Astrocyte (in vitro differentiated cells and primary cell): ENCODE data around the gene ADGRD2. TPM values are rescaled to one million over a fixed set of nuclear protein-coding genes. Genes with fewer than 3 reads are reported as not detected.

Experiments
- DNase-seq: peaks from one replicate; pipeline ENCODE4 v3.0.0-alpha.2; 2010; ENCODE audit warnings: low read depth
- FAIRE-seq: peaks from 2 replicates; lab custom pipeline; 2011; peaks lifted over from hg19 to GRCh38; lab: Jason Lieb, UNC
- H2AFZ ChIP-seq: 2 replicates; pipeline ENCODE4 v1.6.0; 2012; ENCODE audit warnings: low read depth, low read length, inconsistent platforms
- H3K27ac ChIP-seq: 2 replicates; pipeline ENCODE4 v1.5.1; 2011; ENCODE audit warnings: low read depth, low read length, inconsistent platforms
- H3K27me3 ChIP-seq: 2 replicates; pipeline ENCODE4 v1.6.0; 2011; ENCODE audit warnings: low read length, inconsistent platforms; ENCODE audit not compliant: insufficient read depth
- H3K36me3 ChIP-seq: 2 replicates; pipeline ENCODE4 v1.5.1; 2011; ENCODE audit warnings: low read length, inconsistent platforms; ENCODE audit not compliant: insufficient read depth
- H3K4me1 ChIP-seq: 2 replicates; pipeline ENCODE4 v1.5.1; 2011; ENCODE audit warnings: low read length, inconsistent platforms; ENCODE audit not compliant: insufficient read depth
- H3K4me2 ChIP-seq: 2 replicates; pipeline ENCODE4 v1.6.0; 2012; ENCODE audit warnings: low read length, inconsistent platforms
- H3K4me3 ChIP-seq: 2 replicates; pipeline ENCODE4 v1.5.1; 2011; ENCODE audit warnings: low read depth, mild to moderate bottlenecking, low read length, inconsistent platforms; ENCODE audit not compliant: insufficient read depth
- H3K79me2 ChIP-seq: 2 replicates; pipeline ENCODE4 v1.6.0; 2012; ENCODE audit warnings: mild to moderate bottlenecking, low read length, inconsistent platforms; ENCODE audit not compliant: insufficient read depth
- H3K9ac ChIP-seq: 2 replicates; pipeline ENCODE4 v1.6.0; 2012; ENCODE audit warnings: mild to moderate bottlenecking, low read length, inconsistent platforms
- H3K9me3 ChIP-seq: 2 replicates; pipeline ENCODE4 v1.5.1; 2012; ENCODE audit warnings: low read depth, mild to moderate bottlenecking, low read length, inconsistent platforms; ENCODE audit not compliant: insufficient read depth
- H4K20me1 ChIP-seq: 2 replicates; pipeline ENCODE4 v1.6.0; 2012; ENCODE audit warnings: low read length, inconsistent platforms; ENCODE audit not compliant: insufficient read depth
- H3K27ac Mint-ChIP-seq: one replicate; pipeline ENCODE4 v1.8.0; 2021; ENCODE audit warnings: mild to moderate bottlenecking, mixed read lengths; ENCODE audit not compliant: unreplicated experiment
- H3K27me3 Mint-ChIP-seq: one replicate; pipeline ENCODE4 v1.8.0; 2021; ENCODE audit warnings: low read depth, mixed read lengths; ENCODE audit not compliant: unreplicated experiment
- H3K36me3 Mint-ChIP-seq: one replicate; pipeline ENCODE4 v1.8.0; 2021; ENCODE audit warnings: low read depth, mixed read lengths; ENCODE audit not compliant: unreplicated experiment
- H3K4me1 Mint-ChIP-seq: one replicate; pipeline ENCODE4 v1.8.0; 2021; ENCODE audit warnings: low read depth, mixed read lengths; ENCODE audit not compliant: unreplicated experiment
- H3K4me3 Mint-ChIP-seq: one replicate; pipeline ENCODE4 v1.8.0; 2021; ENCODE audit warnings: mild to moderate bottlenecking, moderate library complexity, mixed read lengths; ENCODE audit not compliant: unreplicated experiment
- H3K9me3 Mint-ChIP-seq: one replicate; pipeline ENCODE4 v1.8.0; 2021; ENCODE audit warnings: mild to moderate bottlenecking, mixed read lengths; ENCODE audit not compliant: unreplicated experiment
- CTCF ChIP-seq: IDR thresholded peaks from 2 replicates; pipeline ENCODE4 v1.5.1; 2011; ENCODE audit warnings: low read depth, mild to moderate bottlenecking, inconsistent platforms, low read length, moderate library complexity; ENCODE audit not compliant: insufficient read depth
- EZH2 ChIP-seq: IDR thresholded peaks from 2 replicates; pipeline ENCODE4 v1.6.1; 2012; ENCODE audit warnings: mild to moderate bottlenecking, low read length, inconsistent platforms; ENCODE audit not compliant: insufficient read depth
- total RNA-seq: library from RNA; stranded (reverse); gene quantifications from 2 replicates; pipeline ENCODE4 v1.2.1, GENCODE V29; 2021

The ADGRD2 gene
- total RNA-seq, 1 donor from 2014 or later = not detected

- Histone ChIP-seq H3K4me3 (no peak overlapping the region), H3K79me2 (no peaks in the 10 kb centered on the region), H4K20me1 (no peaks in the 10 kb centered on the region), H3K4me2 (no peak overlapping the region), H3K9me3 (no peaks in the 10 kb centered on the region), H2AFZ (no peak overlapping the region), H3K9ac (no peak overlapping the region), H3K4me1 (no peaks in the 10 kb centered on the region), H3K36me3 (no peaks in the 10 kb centered on the region), H3K27me3 (peaks cover 2% of the 10 kb centered on the region), H3K27ac (no peak overlapping the region)
- Mint-ChIP-seq H3K4me1 (peaks cover 3% of the 10 kb centered on the region), H3K36me3 (peaks cover 2% of the 10 kb centered on the region), H3K4me3 (no peak overlapping the region), H3K27me3 (peaks cover 14% of the 10 kb centered on the region), H3K9me3 (peaks cover 3% of the 10 kb centered on the region), H3K27ac (no peak overlapping the region)
- FAIRE-seq = no peak
- no peak for DNase-seq
- TF ChIP-seq CTCF (no peak), EZH2 (no peak)
These were observed 9.5 kb upstream of the ADGRD2 start for GRCh38 chr9:124440786-124441185.

- Histone ChIP-seq H3K79me2 (no peaks in the 10 kb centered on the region), H3K4me2 (no peak overlapping the region), H3K9me3 (no peaks in the 10 kb centered on the region), H2AFZ (no peak overlapping the region), H3K27ac (no peak overlapping the region), H4K20me1 (no peaks in the 10 kb centered on the region), H3K4me3 (no peak overlapping the region), H3K4me1 (no peaks in the 10 kb centered on the region), H3K27me3 (peaks cover 2% of the 10 kb centered on the region), H3K9ac (no peak overlapping the region), H3K36me3 (no peaks in the 10 kb centered on the region)
- TF ChIP-seq CTCF (no peak), EZH2 (no peak)
- Mint-ChIP-seq H3K9me3 (peaks cover 3% of the 10 kb centered on the region), H3K4me3 (no peak overlapping the region), H3K27me3 (peaks cover 14% of the 10 kb centered on the region), H3K4me1 (peaks cover 2% of the 10 kb centered on the region), H3K36me3 (peaks cover 2% of the 10 kb centered on the region), H3K27ac (no peak overlapping the region)
- FAIRE-seq (no peak), DNase-seq (no peak)
These were observed 9.0 kb upstream of the ADGRD2 start for GRCh38 chr9:124441291-124441690.

GRCh38 chr9:124442379-124442778 lies 7.9 kb upstream of the ADGRD2 start:
- Histone ChIP-seq H3K79me2 (no peaks in the 10 kb centered on the region), H3K4me3 (no peak overlapping the region), H3K27me3 (no peaks in the 10 kb centered on the region), H3K27ac (no peak overlapping the region), H3K9me3 (no peaks in the 10 kb centered on the region), H3K36me3 (no peaks in the 10 kb centered on the region), H3K4me2 (no peak overlapping the region), H4K20me1 (no peaks in the 10 kb centered on the region), H2AFZ (no peak overlapping the region), H3K9ac (no peak overlapping the region), H3K4me1 (no peaks in the 10 kb centered on the region)
- Mint-ChIP-seq H3K9me3 (peaks cover 3% of the 10 kb centered on the region), H3K36me3 (peaks cover 2% of the 10 kb centered on the region), H3K27me3 (peaks cover 12% of the 10 kb centered on the region), H3K27ac (no peak overlapping the region), H3K4me1 (no peaks in the 10 kb centered on the region), H3K4me3 (no peak overlapping the region)
- no peak for DNase-seq
- no peak for FAIRE-seq
- TF ChIP-seq EZH2 = no peak
- no peak for TF ChIP-seq CTCF
